Omental fat pad (tissue), 4 donors: ENCODE measurements around the gene FAM174B. TPM values are rescaled to one million over a fixed set of nuclear protein-coding genes. Genes with fewer than 3 reads are reported as not detected.

Source experiments
- ATAC-seq: fragments of 150-250 bp; one replicate; pipeline ENCODE4 v1.9.1; 2016; ENCODE audit warnings: mild to moderate bottlenecking, moderate library complexity; ENCODE audit not compliant: low FRiP score
- DNase-seq: peaks from one replicate; pipeline ENCODE4 v3.0.0-alpha.2; 2019; ENCODE audit warnings: low spot score
- total RNA-seq, 4 donors: library from RNA; depleted of rRNA; stranded (reverse); fragments of >200 nt; gene quantifications; one replicate each; pipeline ENCODE4 v1.1.0, GENCODE V29; 2016
- TF ChIP-seq, protein P1 (sequence below), 3 donors: fragments of 450-650 bp; IDR thresholded peaks; one replicate each; pipeline ENCODE4 v1.5.1; 2016 to 2017; ENCODE audit warnings: antibody characterized with exemption in 3 of 3, mild to moderate bottlenecking in 3 of 3, moderate library complexity in 2 of 3

The FAM174B gene
- total RNA-seq, 4 donors from 2014 or later, result 3.1 to 17.0 (median 11.1) TPM

DNA sequence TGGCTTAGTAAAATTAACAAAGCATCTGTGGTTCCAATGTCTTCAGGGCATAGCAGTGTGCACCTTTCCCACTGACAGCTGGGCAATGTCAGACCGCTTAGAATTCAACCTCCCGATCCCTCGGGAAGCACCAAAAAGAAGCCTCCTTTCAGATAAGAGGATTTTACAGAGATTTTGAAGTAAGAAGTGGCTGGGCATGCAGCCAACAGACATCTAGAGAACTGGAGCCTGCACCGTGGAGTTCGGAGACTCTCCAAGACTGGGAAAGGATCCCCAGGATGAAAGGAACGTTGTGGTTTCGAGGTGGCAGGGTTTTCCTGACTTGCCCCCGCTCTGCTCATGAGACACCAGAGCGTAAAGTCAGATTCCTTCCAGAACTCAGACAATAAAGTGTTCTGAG is 5.3 kb downstream of the FAM174B start:
- TF ChIP-seq, protein P1, sequence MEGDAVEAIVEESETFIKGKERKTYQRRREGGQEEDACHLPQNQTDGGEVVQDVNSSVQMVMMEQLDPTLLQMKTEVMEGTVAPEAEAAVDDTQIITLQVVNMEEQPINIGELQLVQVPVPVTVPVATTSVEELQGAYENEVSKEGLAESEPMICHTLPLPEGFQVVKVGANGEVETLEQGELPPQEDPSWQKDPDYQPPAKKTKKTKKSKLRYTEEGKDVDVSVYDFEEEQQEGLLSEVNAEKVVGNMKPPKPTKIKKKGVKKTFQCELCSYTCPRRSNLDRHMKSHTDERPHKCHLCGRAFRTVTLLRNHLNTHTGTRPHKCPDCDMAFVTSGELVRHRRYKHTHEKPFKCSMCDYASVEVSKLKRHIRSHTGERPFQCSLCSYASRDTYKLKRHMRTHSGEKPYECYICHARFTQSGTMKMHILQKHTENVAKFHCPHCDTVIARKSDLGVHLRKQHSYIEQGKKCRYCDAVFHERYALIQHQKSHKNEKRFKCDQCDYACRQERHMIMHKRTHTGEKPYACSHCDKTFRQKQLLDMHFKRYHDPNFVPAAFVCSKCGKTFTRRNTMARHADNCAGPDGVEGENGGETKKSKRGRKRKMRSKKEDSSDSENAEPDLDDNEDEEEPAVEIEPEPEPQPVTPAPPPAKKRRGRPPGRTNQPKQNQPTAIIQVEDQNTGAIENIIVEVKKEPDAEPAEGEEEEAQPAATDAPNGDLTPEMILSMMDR (IDR thresholded peaks at IDR 0.05), result no peak
- DNase-seq (no peak), ATAC-seq (no peak)

DNA sequence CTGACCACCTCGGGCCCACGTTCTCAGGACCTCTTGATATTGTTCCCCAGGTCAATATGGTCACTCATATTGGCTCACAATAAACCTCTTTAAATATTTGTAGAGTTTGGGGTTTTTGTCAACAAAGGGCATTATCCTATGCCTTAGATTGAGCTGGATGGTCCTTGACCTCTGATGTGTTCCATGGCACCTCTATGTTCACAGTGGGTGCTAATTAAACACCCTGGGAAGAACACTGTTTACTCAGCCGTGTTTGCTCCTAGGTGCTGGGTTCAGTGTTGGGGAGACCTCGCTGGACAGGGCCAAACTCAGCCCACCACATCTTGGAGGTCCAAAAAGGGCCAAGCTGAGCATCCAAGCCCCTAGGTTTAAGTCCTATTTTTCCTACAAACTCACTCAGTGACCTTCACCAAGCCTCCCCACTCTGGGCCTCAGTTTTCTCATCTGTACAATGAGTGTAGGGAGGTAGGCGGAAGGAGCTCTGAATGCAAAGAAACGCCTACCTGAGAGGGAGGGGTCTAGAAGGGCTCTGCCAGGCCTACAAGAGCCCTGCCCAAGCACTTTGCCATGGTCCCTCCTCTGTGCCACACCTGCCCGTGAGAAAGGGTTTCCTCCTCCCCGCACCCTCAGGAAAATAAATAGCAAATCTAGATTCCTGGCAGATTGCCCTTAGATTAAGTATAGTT is 7.2 kb downstream of the FAM174B start:
- ATAC-seq (no peak), DNase-seq (no peak)
- TF ChIP-seq, protein P1 (IDR thresholded peaks at IDR 0.05), result no peak

DNA sequence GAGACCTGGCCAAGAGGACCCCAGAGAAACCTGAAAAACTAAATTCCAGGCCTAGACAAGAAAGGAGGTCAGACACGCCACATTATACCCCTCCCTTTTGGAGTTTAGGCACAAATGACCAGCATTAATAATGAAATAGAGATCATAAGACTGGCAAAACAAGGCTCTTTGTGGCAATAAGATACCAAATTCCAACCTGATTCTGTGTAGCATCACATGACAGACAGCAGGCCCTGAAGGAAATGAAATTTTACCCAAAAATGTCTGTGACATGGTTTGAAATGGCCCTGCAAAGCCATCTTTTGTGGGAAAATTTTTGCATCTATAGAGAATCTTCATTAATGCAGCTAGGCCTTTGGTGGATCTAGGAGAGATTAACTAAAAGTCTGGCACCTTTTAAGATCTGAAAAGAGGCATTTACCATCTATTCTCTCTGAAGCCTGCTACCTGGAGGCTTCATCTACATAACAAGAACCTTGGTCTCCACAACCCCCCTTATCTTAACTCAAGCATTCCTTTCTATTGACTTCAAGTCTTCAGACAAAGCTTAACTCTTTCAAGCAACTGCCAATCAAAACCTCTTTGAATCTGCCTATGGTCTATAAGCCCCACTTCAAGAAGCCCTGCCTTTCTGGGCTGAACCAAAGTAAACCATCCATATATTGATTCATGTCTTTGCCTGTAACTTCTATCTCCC is 8.0 kb downstream of the FAM174B start:
- DNase-seq, result no peak
- ATAC-seq, result no peak
- TF ChIP-seq, protein P1 (IDR thresholded peaks at IDR 0.05), result no peak

DNA sequence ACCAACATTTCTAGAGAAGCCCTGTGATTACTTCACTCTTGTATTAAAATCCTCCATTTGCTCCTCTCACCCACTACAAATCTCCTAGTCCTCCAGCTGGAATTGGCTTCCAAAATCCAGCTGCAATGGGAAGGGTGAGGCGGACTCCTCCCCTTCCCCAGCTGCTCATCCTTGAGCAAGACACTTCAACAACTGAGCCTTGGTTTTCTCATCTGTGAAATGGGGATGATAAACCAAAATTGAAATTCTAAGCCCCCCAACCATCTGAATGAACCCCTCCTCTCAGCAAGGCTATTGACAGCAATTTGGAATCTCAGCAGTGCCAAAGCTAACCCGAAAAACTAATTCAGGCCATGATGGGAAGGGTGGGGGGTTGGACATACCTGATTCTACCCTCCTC is 9.4 kb downstream of the FAM174B start:
- TF ChIP-seq, protein P1 (IDR thresholded peaks at IDR 0.05), result no peak
- no peak for DNase-seq
- no peak for ATAC-seq

DNA sequence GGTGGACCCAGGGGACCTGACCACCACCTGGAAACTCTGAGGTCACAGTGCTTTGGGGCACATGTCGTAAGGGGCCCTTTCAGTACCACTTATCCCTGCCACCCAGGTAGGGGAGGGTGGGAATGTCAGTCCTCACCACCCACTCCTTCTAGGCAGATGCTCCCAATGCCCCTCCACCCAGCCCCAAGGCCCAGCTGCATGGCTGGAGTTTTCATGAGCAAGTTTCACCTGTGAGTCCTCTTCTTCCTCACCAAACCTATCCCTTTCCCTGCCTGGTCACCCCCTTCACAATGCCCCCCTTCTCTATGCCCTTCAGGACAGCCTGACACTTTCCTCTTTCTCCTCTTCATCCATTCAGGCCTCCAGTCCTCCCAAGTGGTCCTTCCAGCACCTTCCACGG is 9.8 kb downstream of the FAM174B start:
- ATAC-seq (no peak), DNase-seq (no peak)
- TF ChIP-seq, protein P1 (IDR thresholded peaks at IDR 0.05), result no peak

DNA sequence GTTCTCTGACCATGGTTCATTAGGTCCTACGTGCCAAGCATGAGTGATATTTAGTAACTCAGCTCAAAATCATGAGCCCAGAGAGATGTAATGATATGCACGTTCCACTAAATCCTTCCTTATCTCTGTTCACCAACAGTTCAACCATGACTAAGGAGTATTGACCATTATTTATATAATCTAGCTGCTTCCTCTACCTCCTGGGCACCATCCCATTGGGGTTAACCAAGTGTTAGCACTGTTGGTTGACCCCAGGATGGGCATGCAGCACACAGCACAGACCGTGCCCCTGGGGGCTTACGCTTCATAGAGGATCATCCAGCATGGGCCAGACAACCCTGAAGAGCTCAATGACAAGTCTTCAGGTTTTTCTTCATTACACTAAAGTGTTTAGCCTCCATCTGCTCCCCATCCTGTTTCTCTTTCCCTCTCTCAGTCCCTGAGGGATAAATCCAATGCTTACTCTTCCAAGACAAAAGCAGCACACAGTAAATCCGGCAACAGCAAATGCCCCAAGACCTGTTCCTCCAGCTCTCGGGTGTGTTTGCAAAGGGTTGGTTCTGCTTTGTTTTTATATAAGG is 10.4 kb downstream of the FAM174B start:
- ATAC-seq (no peak), DNase-seq (no peak)
- TF ChIP-seq, protein P1 (IDR thresholded peaks at IDR 0.05), result no peak
